Body of pancreas (tissue), 4 donors: ENCODE results near the gene ALLC. TPM values are rescaled to one million over a fixed set of nuclear protein-coding genes. Genes with fewer than 3 reads are reported as not detected.

Experiments used
- ATAC-seq: fragments of 150-250 bp; one replicate; pipeline ENCODE4 v1.9.1; 2016
- DNase-seq, 4 donors: peaks; one replicate each; pipeline ENCODE4 v3.0.0-alpha.2; 2019
- H3K27ac ChIP-seq, 4 donors: fragments of 200-600 bp; sonication (generic); 1 replicate in 3 of 4; 2 replicates in 1 of 4; pipeline versions ENCODE4 v1.5.1 to v1.6.1; 2016 to 2019; ENCODE audit warnings: mild to moderate bottlenecking in 1 of 4, mixed read lengths in 1 of 4, moderate library complexity in 1 of 4
- H3K27me3 ChIP-seq, 2 donors: fragments of 200-600 bp; sonication (generic); one replicate each; pipeline ENCODE4 v1.6.0; 2016; ENCODE audit warnings: mild to moderate bottlenecking in 1 of 2
- H3K36me3 ChIP-seq, 2 donors: fragments of 200-600 bp; sonication (generic); replicated peaks in 1 of 2; 2 replicates each; pipeline ENCODE4 v1.5.1; 2016; ENCODE audit warnings: low read depth in 2 of 2; ENCODE audit not compliant: insufficient read depth in 1 of 2
- H3K4me1 ChIP-seq: fragments of 200-600 bp; sonication (generic); one replicate; pipeline ENCODE4 v1.6.0; 2016
- H3K4me3 ChIP-seq, 2 donors: fragments of 200-600 bp; sonication (generic); 1 replicate in 1 of 2; 2 replicates in 1 of 2; pipeline ENCODE4 v1.5.1; 2016 to 2019
- H3K9me3 ChIP-seq, 3 donors: fragments of 200-600 bp; sonication (generic); 1 replicate in 2 of 3; 2 replicates in 1 of 3; pipeline ENCODE4 v1.5.1; 2016
- POLR2A ChIP-seq, 3 donors: fragments of 450-650 bp; IDR thresholded peaks; one replicate each; pipeline ENCODE4 v1.6.1; 2016; ENCODE audit warnings: antibody characterized with exemption in 3 of 3, mild to moderate bottlenecking in 2 of 3
- WGBS, 2 donors: methylation state at CpG; one replicate each; pipeline ENCODE4 v1.1.5; 2017; 5-methylcytosine and 5-hydroxymethylcytosine counted together
- intact Hi-C: fragments of 100-400 bp; cut with DNase I; formaldehyde crosslinking; loops from one replicate; pipeline ENCODE4 v1.15.1; 2023
- total RNA-seq, 2 donors: library from RNA; depleted of rRNA; stranded (reverse); fragments of >200 nt; gene quantifications; one replicate each; pipeline ENCODE4 v1.1.0, GENCODE V29; 2016
- TF ChIP-seq, protein P1 (sequence below), 7 experiments: fragments of 450-650 bp in 4 of 7; fragments of 200-600 bp in 3 of 7; sonication (generic) in 3 of 7; IDR thresholded peaks; one replicate each; pipeline ENCODE4 v1.5.1; 2016 to 2019; ENCODE audit warnings: antibody characterized with exemption in 7 of 7

ALLC gene
- total RNA-seq, 2 donors from 2014 or later: not detected

- intact Hi-C loops: no loop called here
- H3K9me3 ChIP-seq: no peaks in the 10 kb centered on the region
- H3K4me1 ChIP-seq: no peaks in the 10 kb centered on the region
- no peak for TF ChIP-seq POLR2A (IDR thresholded peaks at IDR 0.05)
- TF ChIP-seq, protein P1, sequence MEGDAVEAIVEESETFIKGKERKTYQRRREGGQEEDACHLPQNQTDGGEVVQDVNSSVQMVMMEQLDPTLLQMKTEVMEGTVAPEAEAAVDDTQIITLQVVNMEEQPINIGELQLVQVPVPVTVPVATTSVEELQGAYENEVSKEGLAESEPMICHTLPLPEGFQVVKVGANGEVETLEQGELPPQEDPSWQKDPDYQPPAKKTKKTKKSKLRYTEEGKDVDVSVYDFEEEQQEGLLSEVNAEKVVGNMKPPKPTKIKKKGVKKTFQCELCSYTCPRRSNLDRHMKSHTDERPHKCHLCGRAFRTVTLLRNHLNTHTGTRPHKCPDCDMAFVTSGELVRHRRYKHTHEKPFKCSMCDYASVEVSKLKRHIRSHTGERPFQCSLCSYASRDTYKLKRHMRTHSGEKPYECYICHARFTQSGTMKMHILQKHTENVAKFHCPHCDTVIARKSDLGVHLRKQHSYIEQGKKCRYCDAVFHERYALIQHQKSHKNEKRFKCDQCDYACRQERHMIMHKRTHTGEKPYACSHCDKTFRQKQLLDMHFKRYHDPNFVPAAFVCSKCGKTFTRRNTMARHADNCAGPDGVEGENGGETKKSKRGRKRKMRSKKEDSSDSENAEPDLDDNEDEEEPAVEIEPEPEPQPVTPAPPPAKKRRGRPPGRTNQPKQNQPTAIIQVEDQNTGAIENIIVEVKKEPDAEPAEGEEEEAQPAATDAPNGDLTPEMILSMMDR (IDR thresholded peaks at IDR 0.05): peak in 3 of 7 experiments; percentile 7 to 25 (median 12)
- no peak for DNase-seq
- no peaks in the 10 kb centered on the region for H3K27me3 ChIP-seq
- H3K4me3 ChIP-seq: no peak overlapping the region
- H3K36me3 ChIP-seq: no peaks in the 10 kb centered on the region
- no peak for ATAC-seq
- H3K27ac ChIP-seq: no peak overlapping the region
Measured at GRCh38 chr2:3692375-3692774, 34.4 kb downstream of the ALLC start.

DNA sequence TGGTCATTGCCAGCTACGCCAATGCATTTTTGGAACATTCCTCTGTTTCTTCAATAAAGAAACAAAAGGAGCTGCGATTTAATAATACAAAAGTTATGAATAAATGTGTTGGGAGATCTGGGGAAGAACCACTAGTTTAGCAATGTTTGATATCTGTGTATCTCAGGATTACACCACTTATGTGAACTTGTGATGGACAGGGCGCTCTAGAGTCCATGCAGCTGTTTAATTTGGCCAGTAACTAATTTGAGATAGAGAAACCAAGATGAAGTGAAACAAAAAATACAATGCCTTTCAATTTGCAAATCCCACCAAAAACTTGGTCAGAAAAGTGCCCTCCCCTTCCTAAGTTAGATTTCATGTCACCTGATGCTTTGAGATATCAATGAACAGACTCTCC is 38.5 kb downstream of the ALLC start:
- no peaks in the 10 kb centered on the region for H3K4me1 ChIP-seq
- no peaks in the 10 kb centered on the region for H3K27me3 ChIP-seq
- no peak for DNase-seq
- TF ChIP-seq POLR2A (IDR thresholded peaks at IDR 0.05): no peak
- TF ChIP-seq, protein P1 (IDR thresholded peaks at IDR 0.05): no peak
- no peak for ATAC-seq
- H3K4me3 ChIP-seq: no peak overlapping the region
- H3K36me3 ChIP-seq: no peaks in the 10 kb centered on the region
- intact Hi-C loops: no loop called here
- no peak overlapping the region for H3K27ac ChIP-seq
- WGBS, 2 donors: 77 to 86% methylated on average over 3 of the region's 3 CpGs
- H3K9me3 ChIP-seq: no peaks in the 10 kb centered on the region

DNA sequence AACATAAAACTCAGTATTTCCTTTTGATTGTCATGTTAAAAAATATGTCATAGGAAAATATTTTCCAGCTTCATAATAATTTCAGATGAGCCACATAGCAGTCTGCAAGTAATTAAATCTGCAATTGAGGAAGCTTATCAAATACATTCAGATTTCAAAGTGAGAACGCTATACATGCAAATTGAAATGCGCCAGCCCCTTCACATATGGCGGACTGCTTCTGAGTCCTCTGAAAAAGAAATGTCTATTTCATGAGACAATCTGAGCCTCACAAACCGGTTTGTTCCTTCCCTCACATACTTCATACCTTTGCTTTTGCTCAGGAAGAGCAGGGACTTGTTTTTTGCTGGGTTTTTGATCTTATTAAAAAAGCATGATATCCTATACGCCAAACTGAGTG is 43.1 kb downstream of the ALLC start:
- TF ChIP-seq POLR2A (IDR thresholded peaks at IDR 0.05): no peak
- TF ChIP-seq, protein P1 (IDR thresholded peaks at IDR 0.05): no peak
- H3K4me3 ChIP-seq: no peak overlapping the region
- peaks cover 7% of the 10 kb centered on the region for H3K4me1 ChIP-seq
- intact Hi-C loops: no loop called here
- WGBS, 2 donors: 68 to 79% methylated on average over 5 of the region's 5 CpGs
- H3K36me3 ChIP-seq: no peaks in the 10 kb centered on the region
- H3K27me3 ChIP-seq: no peaks in the 10 kb centered on the region
- ATAC-seq (no peak), DNase-seq (no peak)
- no peaks in the 10 kb centered on the region for H3K9me3 ChIP-seq
- no peak overlapping the region for H3K27ac ChIP-seq

- WGBS, 2 donors: 3 to 8% methylated on average over 26 to 58 of the region's 60 CpGs
- H3K27ac ChIP-seq: no peak within 1 kb of the TSS
- H3K36me3 ChIP-seq: no peaks in the 10 kb centered on the region
- no peak within 1 kb of the TSS for H3K4me3 ChIP-seq
- no peaks in the 10 kb centered on the region for H3K9me3 ChIP-seq
- ATAC-seq: no peak
- DNase-seq: no peak
- H3K27me3 ChIP-seq: no peaks in the 10 kb centered on the region
- peaks cover 7% of the 10 kb centered on the region for H3K4me1 ChIP-seq
- intact Hi-C loops: no loop called here
- TF ChIP-seq POLR2A (IDR thresholded peaks at IDR 0.05): no peak
- TF ChIP-seq, protein P1 (IDR thresholded peaks at IDR 0.05): no peak
Measured at GRCh38 chr2:3703236-3703756, 45.3 kb downstream of the ALLC start, which contains the start of gene DCDC2C. Gene DCDC2C (plus strand): TSS chr2:3703575. CDS start chr2:3703752, 177 bp downstream.

GRCh38 chr2:3703757-3704355 is 45.9 kb downstream of the ALLC start:
- TF ChIP-seq POLR2A (IDR thresholded peaks at IDR 0.05): no peak
- TF ChIP-seq, protein P1 (IDR thresholded peaks at IDR 0.05): no peak
- intact Hi-C loops: no loop called here
- no peak for DNase-seq
- Histone ChIP-seq H3K4me3 (no peak overlapping the region), H3K4me1 (peaks cover 7% of the 10 kb centered on the region), H3K9me3 (no peaks in the 10 kb centered on the region), H3K27me3 (no peaks in the 10 kb centered on the region), H3K27ac (no peak overlapping the region), H3K36me3 (no peaks in the 10 kb centered on the region)
- ATAC-seq: no peak
- WGBS, 2 donors: 24% methylated on average over 33 of the region's 73 CpGs; no CpG with 5 or more reads in 1 of the 2 donors
